CD4-positive, alpha-beta T cell (primary cell): ENCODE data around the gene BPIFB1. TPM values are rescaled to one million over a fixed set of nuclear protein-coding genes. Genes with fewer than 3 reads are reported as not detected.

Experiments
- ATAC-seq: fragments of 200-7000 bp; cut with Tn5 transposase; one replicate; pipeline ENCODE4 v1.10.0; 2022; ENCODE audit warnings: mild to moderate bottlenecking; ENCODE audit not compliant: poor library complexity
- CTCF ChIA-PET: fragments of 350-600 bp; sonication (Branson Sonifier 250); formaldehyde crosslinking; loops from one replicate; lab custom pipeline; 2021; ENCODE audit warnings: antibody characterized with exemption, inconsistent platforms; lab: Charles Lee
- POLR2A ChIA-PET: fragments of 350-600 bp; sonication (Branson Sonifier 250); formaldehyde crosslinking; loops from one replicate; lab custom pipeline; 2021; ENCODE audit warnings: antibody characterized with exemption, inconsistent platforms; lab: Charles Lee
- DNase-seq, 14 experiments: peaks; one replicate each; pipeline ENCODE4 v3.0.0-alpha.2; 2013 to 2020; ENCODE audit warnings: mixed read lengths in 2 of 14
- H3K27ac ChIP-seq, 2 donors: one replicate each; pipeline versions ENCODE4 v1.5.1 to v1.7.0; 2013; ENCODE audit warnings: low read length in 2 of 2, low read depth in 1 of 2, mild to moderate bottlenecking in 1 of 2
- H3K27me3 ChIP-seq, 2 experiments: 1 replicate in 1 of 2; 2 replicates in 1 of 2; pipeline versions ENCODE4 v1.6.1 to v1.7.0; 2013; ENCODE audit warnings: low read length in 2 of 2, control low read depth in 1 of 2, mild to moderate bottlenecking in 1 of 2, moderate library complexity in 1 of 2; ENCODE audit not compliant: insufficient read depth in 2 of 2, control insufficient read depth in 1 of 2
- H3K36me3 ChIP-seq: one replicate; pipeline ENCODE4 v1.6.1; 2013; ENCODE audit warnings: low read length, control low read depth; ENCODE audit not compliant: insufficient read depth
- H3K4me1 ChIP-seq: one replicate; pipeline ENCODE4 v1.6.1; 2013; ENCODE audit warnings: low read length, control low read depth; ENCODE audit not compliant: insufficient read depth
- H3K4me3 ChIP-seq: one replicate; pipeline ENCODE4 v1.5.1; 2013; ENCODE audit warnings: mild to moderate bottlenecking, low read length, moderate library complexity
- H3K9me3 ChIP-seq, 2 experiments: 1 replicate in 1 of 2; 2 replicates in 1 of 2; pipeline versions ENCODE4 v1.6.1 to v1.7.0; 2013; ENCODE audit warnings: low read length in 2 of 2, mild to moderate bottlenecking in 2 of 2, control low read depth in 1 of 2, moderate library complexity in 1 of 2; ENCODE audit not compliant: control insufficient read depth in 1 of 2, insufficient read depth in 1 of 2
- H3K27ac Mint-ChIP-seq: one replicate; pipeline ENCODE4 v1.8.0; 2020; ENCODE audit warnings: mixed read lengths
- H3K27me3 Mint-ChIP-seq: one replicate; pipeline ENCODE4 v1.8.0; 2021; ENCODE audit warnings: mixed read lengths
- H3K36me3 Mint-ChIP-seq: one replicate; pipeline ENCODE4 v1.8.0; 2021; ENCODE audit warnings: low read depth, mixed read lengths
- H3K4me1 Mint-ChIP-seq: one replicate; pipeline ENCODE4 v1.8.0; 2021; ENCODE audit warnings: low read depth, mixed read lengths
- H3K4me3 Mint-ChIP-seq: one replicate; pipeline ENCODE4 v1.8.0; 2020; ENCODE audit warnings: mild to moderate bottlenecking, mixed read lengths
- H3K9me3 Mint-ChIP-seq: one replicate; pipeline ENCODE4 v1.8.0; 2020; ENCODE audit warnings: mixed read lengths
- CTCF ChIP-seq: fragments of 200-600 bp; IDR thresholded peaks from one replicate; pipeline ENCODE4 v1.8.0; 2022; ENCODE audit warnings: antibody characterized with exemption, mild to moderate bottlenecking
- intact Hi-C, 2 experiments: fragments of 100-400 bp; cut with DNase I in 1 of 2; cut with micrococcal nuclease in 1 of 2; formaldehyde crosslinking; loops; one replicate each; pipeline versions ENCODE4 v1.15.1 to v1.9.0; 2023 to 2025; cut with DNase I, micrococcal nuclease
- total RNA-seq, 174 experiments: library from RNA in 2 of 174; stranded (reverse) in 2 of 174; gene quantifications; one replicate each; pipeline ENCODE4 v1.2.3 and lab custom pipeline; 2021 to 2026

The BPIFB1 gene
- total RNA-seq, 2 experiments from 2014 or later, result not detected

GRCh38 chr20:33239979-33240736, 42.9 kb upstream of the BPIFB1 start:
- Histone ChIP-seq H3K27ac (no peak overlapping the region), H3K36me3 (no peaks in the 10 kb centered on the region), H3K27me3 (no peaks in the 10 kb centered on the region), H3K4me1 (no peaks in the 10 kb centered on the region), H3K4me3 (no peak overlapping the region), H3K9me3 (no peaks in the 10 kb centered on the region)
- Mint-ChIP-seq H3K9me3 (no peaks in the 10 kb centered on the region), H3K36me3 (no peaks in the 10 kb centered on the region), H3K4me1 (no peaks in the 10 kb centered on the region), H3K4me3 (no peak overlapping the region), H3K27me3 (peaks cover 41% of the 10 kb centered on the region), H3K27ac (no peak overlapping the region)
- intact Hi-C loops, result no loop called here
- ATAC-seq (no peak), DNase-seq (no peak)
- no peak for TF ChIP-seq CTCF
- ChIA-PET CTCF (no interaction called here), POLR2A (no interaction called here)

- no peak for ATAC-seq
- no peak for DNase-seq
- no peak for TF ChIP-seq CTCF
- intact Hi-C loops, result no loop called here
- H3K4me1 Mint-ChIP-seq, result no peaks in the 10 kb centered on the region
- ChIA-PET CTCF (no interaction called here), POLR2A (no interaction called here)
- Histone ChIP-seq H3K27ac (no peak overlapping the region), H3K36me3 (no peaks in the 10 kb centered on the region), H3K27me3 (no peaks in the 10 kb centered on the region), H3K4me1 (no peaks in the 10 kb centered on the region), H3K9me3 (no peaks in the 10 kb centered on the region), H3K4me3 (no peak overlapping the region)
- H3K27me3 Mint-ChIP-seq, result peaks cover 36% of the 10 kb centered on the region
- no peak overlapping the region for H3K27ac Mint-ChIP-seq
- H3K36me3 Mint-ChIP-seq, result no peaks in the 10 kb centered on the region
- no peaks in the 10 kb centered on the region for H3K9me3 Mint-ChIP-seq
- H3K4me3 Mint-ChIP-seq, result no peak overlapping the region
Measured at GRCh38 chr20:33240923-33241322, 42.1 kb upstream of the BPIFB1 start.

GRCh38 chr20:33242319-33243100, 40.5 kb upstream of the BPIFB1 start:
- no peaks in the 10 kb centered on the region for H3K9me3 Mint-ChIP-seq
- Histone ChIP-seq H3K9me3 (no peaks in the 10 kb centered on the region), H3K4me3 (no peak overlapping the region), H3K4me1 (no peaks in the 10 kb centered on the region), H3K27me3 (no peaks in the 10 kb centered on the region), H3K27ac (no peak overlapping the region), H3K36me3 (no peaks in the 10 kb centered on the region)
- H3K4me1 Mint-ChIP-seq, result no peaks in the 10 kb centered on the region
- H3K36me3 Mint-ChIP-seq, result no peaks in the 10 kb centered on the region
- POLR2A ChIA-PET, result interaction anchor here (0.6 kb wide), 1 partner anchor 18 kb away, joined by 4 read pairs; no protein-coding TSS in a partner anchor
- intact Hi-C loops, result no loop called here
- H3K4me3 Mint-ChIP-seq, result no peak overlapping the region
- DNase-seq (no peak), ATAC-seq (no peak)
- CTCF ChIA-PET, result no interaction called here
- H3K27ac Mint-ChIP-seq, result no peak overlapping the region
- H3K27me3 Mint-ChIP-seq, result peaks cover 21% of the 10 kb centered on the region
- no peak for TF ChIP-seq CTCF
